T-cell (primary cell): ENCODE measurements around the gene NEURL1. TPM values are rescaled to one million over a fixed set of nuclear protein-coding genes. Genes with fewer than 3 reads are reported as not detected.

ENCODE experiments used
- ATAC-seq, 4 experiments: fragments of 200-7000 bp in 3 of 4; fragments of 150-1000 bp in 1 of 4; cut with Tn5 transposase; replicated peaks in 1 of 4; 1 replicate in 3 of 4; 2 replicates in 1 of 4; pipeline ENCODE4 v1.10.0; 2021; ENCODE audit warnings: moderate library complexity in 3 of 4, mild to moderate bottlenecking in 2 of 4, moderate number of reproducible peaks in 1 of 4
- CTCF ChIA-PET, 2 donors: fragments of 300-600 bp; sonication (Branson Sonifier 250); formaldehyde crosslinking; loops; one replicate each; lab custom pipeline; 2022; ENCODE audit warnings: antibody characterized with exemption in 2 of 2; lab: Charles Lee
- POLR2A ChIA-PET, 2 donors: fragments of 300-600 bp; sonication (Branson Sonifier 250); formaldehyde crosslinking; loops; one replicate each; lab custom pipeline; 2022; ENCODE audit warnings: antibody characterized with exemption in 2 of 2; lab: Charles Lee
- DNase-seq, 35 experiments: peaks; one replicate each; pipeline versions ENCODE4 v3.0.0 to v3.0.0-alpha.2; 2013 to 2023
- H3K27ac ChIP-seq: one replicate; pipeline ENCODE4 v1.5.1; 2013; ENCODE audit warnings: low read length
- H3K27me3 ChIP-seq, 2 experiments: replicated peaks in 1 of 2; 1 replicate in 1 of 2; 2 replicates in 1 of 2; pipeline versions ENCODE4 v1.6.1 to v1.7.0; 2013; ENCODE audit warnings: low read length in 1 of 2, mixed read lengths in 1 of 2; ENCODE audit not compliant: control insufficient read depth in 2 of 2, insufficient read depth in 2 of 2; ENCODE audit errors: extremely low read depth in 1 of 2
- H3K36me3 ChIP-seq, 2 donors: 1 replicate in 1 of 2; 2 replicates in 1 of 2; pipeline versions ENCODE4 v1.6.1 to v1.7.0; 2013; ENCODE audit warnings: low read length in 1 of 2; ENCODE audit not compliant: control insufficient read depth in 2 of 2, insufficient read depth in 1 of 2; ENCODE audit errors: extremely low read depth in 1 of 2
- H3K4me1 ChIP-seq, 2 experiments: 1 replicate in 1 of 2; 2 replicates in 1 of 2; pipeline versions ENCODE4 v1.6.1 to v1.7.0; 2013; ENCODE audit warnings: low read length in 2 of 2, mixed read lengths in 1 of 2; ENCODE audit not compliant: insufficient read depth in 2 of 2, control insufficient read depth in 1 of 2; ENCODE audit errors: extremely low read depth in 1 of 2
- H3K4me3 ChIP-seq, 2 donors: 1 replicate in 1 of 2; 2 replicates in 1 of 2; pipeline versions ENCODE4 v1.5.1 to v1.7.0; 2013; ENCODE audit warnings: mild to moderate bottlenecking in 2 of 2, low read length in 1 of 2, moderate library complexity in 1 of 2; ENCODE audit not compliant: control insufficient read depth in 1 of 2; ENCODE audit errors: extremely low read depth in 1 of 2
- H3K9me3 ChIP-seq: 2 replicates; pipeline ENCODE4 v1.7.0; 2013
- H3K27ac Mint-ChIP-seq, 2 donors: one replicate each; pipeline ENCODE4 v1.8.0; 2020 to 2021; ENCODE audit warnings: mild to moderate bottlenecking in 2 of 2, mixed read lengths in 2 of 2
- H3K27me3 Mint-ChIP-seq, 2 donors: one replicate each; pipeline ENCODE4 v1.8.0; 2021 to 2022; ENCODE audit warnings: mixed read lengths in 2 of 2
- H3K36me3 Mint-ChIP-seq: one replicate; pipeline ENCODE4 v1.8.0; 2021; ENCODE audit warnings: mixed read lengths
- H3K4me1 Mint-ChIP-seq, 3 donors: one replicate each; pipeline ENCODE4 v1.8.0; 2020 to 2022; ENCODE audit warnings: mixed read lengths in 3 of 3, mild to moderate bottlenecking in 1 of 3
- H3K4me3 Mint-ChIP-seq, 3 donors: one replicate each; pipeline ENCODE4 v1.8.0; 2020 to 2022; ENCODE audit warnings: mild to moderate bottlenecking in 3 of 3, mixed read lengths in 3 of 3, moderate library complexity in 3 of 3
- H3K9me3 Mint-ChIP-seq, 3 donors: one replicate each; pipeline ENCODE4 v1.8.0; 2020 to 2022; ENCODE audit warnings: mixed read lengths in 3 of 3
- WGBS: methylation state at CpG from one replicate; pipeline ENCODE4 v1.1.5; 2013; ENCODE audit warnings: missing lambda C conversion rate; ENCODE audit not compliant: insufficient coverage; 5-methylcytosine and 5-hydroxymethylcytosine counted together
- total RNA-seq, 35 experiments: library from RNA in 6 of 35; stranded (reverse) in 6 of 35; fragments of 120-200 nt in 1 of 35; gene quantifications; one replicate each; pipeline versions ENCODE4 v1.2.1 to v1.2.4 and lab custom pipeline; 2013 to 2026

NEURL1 gene
- total RNA-seq, 5 donors from 2014 or later (not counting 1 experiment from before 2014, with no cell fraction given) = 0.46 to 1.7 (median 0.84) TPM

GRCh38 chr10:103487410-103487708 lies 6.1 kb upstream of the NEURL1 start:
- Histone ChIP-seq H3K27ac (no peak overlapping the region), H3K27me3 (peaks cover 0 to 17% of the 10 kb centered on the region in 2 experiments), H3K4me3 (no peak overlapping the region), H3K9me3 (no peaks in the 10 kb centered on the region), H3K4me1 (peaks cover 0 to 13% of the 10 kb centered on the region in 2 experiments), H3K36me3 (no peaks in the 10 kb centered on the region)
- WGBS = 100% methylated on average over 1 of the region's 2 CpGs
- no peak for ATAC-seq
- no peak for DNase-seq
- H3K4me1 Mint-ChIP-seq = peaks cover 2 to 16% (median 11%) of the 10 kb centered on the region in 3 donors
- peaks cover 9 to 10% of the 10 kb centered on the region in 2 donors for H3K27me3 Mint-ChIP-seq
- CTCF ChIA-PET = no interaction called here
- no peaks in the 10 kb centered on the region for H3K36me3 Mint-ChIP-seq
- H3K9me3 Mint-ChIP-seq = no peaks in the 10 kb centered on the region
- POLR2A ChIA-PET = no interaction called here
- no peak overlapping the region for H3K27ac Mint-ChIP-seq
- no peak overlapping the region for H3K4me3 Mint-ChIP-seq

- Histone ChIP-seq H3K4me1 (peaks cover 0 to 24% of the 10 kb centered on the region in 2 experiments), H3K27ac (no peak overlapping the region), H3K27me3 (peaks cover 3 to 41% of the 10 kb centered on the region in 2 experiments), H3K4me3 (no peak overlapping the region), H3K9me3 (no peaks in the 10 kb centered on the region), H3K36me3 (no peaks in the 10 kb centered on the region)
- no CpG with 5 or more reads among the region's 1 CpG for WGBS
- Mint-ChIP-seq H3K27me3 (peaks cover 33 to 37% of the 10 kb centered on the region in 2 donors), H3K4me3 (no peak overlapping the region), H3K27ac (no peak overlapping the region), H3K36me3 (no peaks in the 10 kb centered on the region), H3K9me3 (no peaks in the 10 kb centered on the region), H3K4me1 (peaks cover 11 to 27% (median 17%) of the 10 kb centered on the region in 3 donors)
- DNase-seq = no peak
- POLR2A ChIA-PET = interaction anchor here in 1 of 2 donors (0.7 kb wide), 1 partner anchor 848 kb away, joined by 4 read pairs; the partner anchor contains the start of gene ITPRIP
- CTCF ChIA-PET = interaction anchor here (0.6 to 1.7 kb wide), 3 partner anchors 8 to 157 kb away, joined by 3 to 12 read pairs (median 6); no protein-coding TSS in a partner anchor
- ATAC-seq = peak in 2 of 4 experiments; percentile 6 to 7
Measured at GRCh38 chr10:103490986-103491314, 2.6 kb upstream of the NEURL1 start.

- ATAC-seq (no peak), DNase-seq (no peak)
- Histone ChIP-seq H3K4me3 (no peak overlapping the region), H3K9me3 (no peaks in the 10 kb centered on the region), H3K4me1 (peaks cover 0 to 24% of the 10 kb centered on the region in 2 experiments), H3K36me3 (no peaks in the 10 kb centered on the region), H3K27me3 (peaks cover 3 to 42% of the 10 kb centered on the region in 2 experiments), H3K27ac (no peak overlapping the region)
- Mint-ChIP-seq H3K36me3 (no peaks in the 10 kb centered on the region), H3K9me3 (no peaks in the 10 kb centered on the region), H3K27ac (peak overlapping the region in 1 of 2 donors; percentile 44), H3K4me3 (peak overlapping the region in 2 of 3 donors; percentile 1 to 83), H3K27me3 (peaks cover 35 to 39% of the 10 kb centered on the region in 2 donors), H3K4me1 (peaks cover 11 to 27% (median 17%) of the 10 kb centered on the region in 3 donors)
- POLR2A ChIA-PET = no interaction called here
- CTCF ChIA-PET = interaction anchor here (0.6 to 1.7 kb wide), 3 partner anchors 8 to 74 kb away, joined by 6 to 18 read pairs (median 9); no protein-coding TSS in a partner anchor
- 89% methylated on average over 7 of the region's 7 CpGs for WGBS
Measured at GRCh38 chr10:103491729-103492364, 1.7 kb upstream of the NEURL1 start.

DNA sequence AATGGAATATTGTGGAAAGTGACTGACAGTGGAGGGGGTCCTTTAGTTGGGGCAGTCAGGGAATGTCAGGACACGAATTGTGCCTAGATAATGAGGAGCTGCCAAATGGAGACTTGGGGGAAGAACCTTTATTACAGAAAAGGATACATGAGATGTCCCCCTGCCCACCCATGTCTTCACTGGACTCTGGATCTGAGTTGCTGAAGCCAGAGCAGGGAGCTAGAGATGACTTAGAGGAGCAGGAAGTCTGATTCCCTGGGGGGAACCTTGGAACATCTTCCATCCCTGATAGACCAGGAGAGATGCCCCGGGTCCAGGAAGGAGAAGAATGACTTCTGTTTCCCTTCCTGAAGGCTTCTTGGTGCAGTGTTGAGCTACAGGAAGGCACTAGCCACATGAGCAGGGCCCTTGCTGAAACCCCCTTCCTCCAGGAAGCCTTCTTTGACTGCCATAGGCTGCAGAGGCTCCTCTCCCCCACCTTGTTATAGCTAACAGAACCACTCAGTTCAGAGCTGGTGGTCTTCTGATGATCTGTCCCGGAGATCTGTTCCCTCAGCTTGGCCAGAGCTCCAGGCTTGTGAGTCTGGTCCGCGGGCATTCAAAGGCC lies 747 bp upstream of the NEURL1 start:
- peak overlapping the region; percentile 74 to 83 (median 80) for H3K4me3 Mint-ChIP-seq
- H3K4me1 Mint-ChIP-seq = peaks cover 11 to 27% (median 17%) of the 10 kb centered on the region in 3 donors
- H3K27me3 Mint-ChIP-seq = peaks cover 43 to 47% of the 10 kb centered on the region in 2 donors
- ChIA-PET POLR2A (interaction anchor here in 1 of 2 donors (0.5 kb wide), 1 partner anchor 1723 kb away, joined by 9 read pairs; no protein-coding TSS in a partner anchor), CTCF (interaction anchor here (0.6 to 1.7 kb wide), 2 partner anchors 9 to 31 kb away, joined by 9 to 18 read pairs; no protein-coding TSS in a partner anchor)
- peaks cover 0 to 24% of the 10 kb centered on the region in 2 experiments for H3K4me1 ChIP-seq
- H3K36me3 ChIP-seq = no peaks in the 10 kb centered on the region
- no peak overlapping the region for H3K27ac ChIP-seq
- H3K4me3 ChIP-seq = peak overlapping the region in 1 of 2 donors; percentile 56
- no peaks in the 10 kb centered on the region for H3K36me3 Mint-ChIP-seq
- no peaks in the 10 kb centered on the region for H3K9me3 ChIP-seq
- DNase-seq (no peak), ATAC-seq (no peak)
- no peak overlapping the region for H3K27ac Mint-ChIP-seq
- WGBS = 84% methylated on average over 4 of the region's 5 CpGs
- H3K27me3 ChIP-seq = peaks cover 3 to 45% of the 10 kb centered on the region in 2 experiments
- no peaks in the 10 kb centered on the region for H3K9me3 Mint-ChIP-seq

DNA sequence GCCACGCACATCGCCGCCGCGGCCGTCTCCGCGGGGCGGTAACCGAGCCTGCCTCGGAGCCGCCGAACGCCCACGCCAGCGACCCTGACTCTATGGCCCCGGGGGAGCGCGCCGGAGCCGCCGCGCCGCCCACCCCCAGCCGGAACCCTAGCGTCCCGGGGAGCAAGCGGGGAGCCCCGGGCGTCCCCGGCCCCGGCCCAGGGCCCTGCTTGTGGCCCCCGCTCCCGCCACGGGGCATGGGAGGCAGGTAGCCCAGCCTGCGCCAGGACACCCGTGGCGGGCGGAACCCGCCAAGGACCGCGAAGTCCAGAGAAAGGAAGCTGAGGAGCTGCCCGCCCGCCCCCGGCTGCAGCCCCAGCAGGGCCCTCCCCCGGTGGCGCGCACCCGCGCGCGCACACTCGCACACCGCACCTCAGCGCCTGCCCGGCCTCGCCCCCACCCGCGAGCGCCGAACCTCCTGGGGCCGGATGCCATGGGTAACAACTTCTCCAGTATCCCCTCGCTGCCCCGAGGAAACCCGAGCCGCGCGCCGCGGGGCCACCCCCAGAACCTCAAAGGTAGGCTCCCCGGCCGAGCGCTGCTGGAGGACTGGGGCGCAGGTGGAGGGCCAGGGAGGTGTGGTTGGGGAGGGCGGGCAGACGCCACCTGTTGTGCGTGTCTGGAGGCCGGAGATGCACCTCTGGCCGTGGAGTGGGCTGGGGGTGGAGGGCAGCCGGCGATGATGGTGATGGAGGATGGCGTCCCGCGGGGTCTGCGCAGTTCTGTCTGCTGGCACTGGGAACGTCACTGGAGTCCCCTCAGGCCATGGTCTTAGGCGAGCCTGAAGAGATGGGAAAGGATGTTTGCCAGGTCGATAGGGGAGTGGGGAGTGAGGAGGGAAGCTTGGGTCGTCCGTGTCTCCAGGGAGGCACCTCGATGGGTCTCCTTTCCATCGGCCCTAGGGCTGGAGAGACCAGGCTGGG lies 692 bp downstream of the NEURL1 start:
- POLR2A ChIA-PET = no interaction called here

More for the DNA sequence above, 692 bp downstream of the NEURL1 start:
- H3K27ac Mint-ChIP-seq = no peak overlapping the region
- H3K36me3 ChIP-seq = no peaks in the 10 kb centered on the region
- peaks cover 44 to 48% of the 10 kb centered on the region in 2 donors for H3K27me3 Mint-ChIP-seq
- peaks cover 3 to 41% of the 10 kb centered on the region in 2 experiments for H3K27me3 ChIP-seq
- H3K36me3 Mint-ChIP-seq = no peaks in the 10 kb centered on the region
- peak in 28 of 35 experiments; percentile 2 to 41 (median 25) for DNase-seq
- peak; percentile 62 to 64 (median 64) for ATAC-seq
- H3K9me3 ChIP-seq = no peaks in the 10 kb centered on the region
- WGBS = 3% methylated on average over 78 of the region's 92 CpGs
- peaks cover 0 to 24% of the 10 kb centered on the region in 2 experiments for H3K4me1 ChIP-seq
- peak overlapping the region; percentile 65 to 83 (median 68) for H3K4me3 Mint-ChIP-seq
- CTCF ChIA-PET = interaction anchor here (0.5 to 1.7 kb wide), 2 partner anchors 11 to 115 kb away, joined by 3 to 9 read pairs; no protein-coding TSS in a partner anchor
- peaks cover 11 to 27% (median 17%) of the 10 kb centered on the region in 3 donors for H3K4me1 Mint-ChIP-seq
- peak overlapping the region; percentile 33 to 49 for H3K4me3 ChIP-seq
- no peaks in the 10 kb centered on the region for H3K9me3 Mint-ChIP-seq
- no peak overlapping the region for H3K27ac ChIP-seq
